GM18867 (cell line): ENCODE measurements around the gene VAMP8.
"Not testable (repeated sequence)": the region's sequence is repeated elsewhere in the genome, so short reads cannot be mapped to it uniquely, and the experiment has no call there.

ENCODE experiments used
- ATAC-seq: cut with Tn5 transposase; IDR thresholded peaks from one replicate; pipeline ENCODE4 v1.9.1; 2021; ENCODE audit warnings: mild to moderate bottlenecking, moderate library complexity; ENCODE audit not compliant: unreplicated experiment

The VAMP8 gene

GRCh38 chr2:85615413-85615728 lies 38.0 kb downstream of the VAMP8 start:
- no peak for ATAC-seq

- ATAC-seq = not testable (repeated sequence)
Observed at GRCh38 chr2:85617723-85618122, 40.3 kb downstream of the VAMP8 start.

DNA sequence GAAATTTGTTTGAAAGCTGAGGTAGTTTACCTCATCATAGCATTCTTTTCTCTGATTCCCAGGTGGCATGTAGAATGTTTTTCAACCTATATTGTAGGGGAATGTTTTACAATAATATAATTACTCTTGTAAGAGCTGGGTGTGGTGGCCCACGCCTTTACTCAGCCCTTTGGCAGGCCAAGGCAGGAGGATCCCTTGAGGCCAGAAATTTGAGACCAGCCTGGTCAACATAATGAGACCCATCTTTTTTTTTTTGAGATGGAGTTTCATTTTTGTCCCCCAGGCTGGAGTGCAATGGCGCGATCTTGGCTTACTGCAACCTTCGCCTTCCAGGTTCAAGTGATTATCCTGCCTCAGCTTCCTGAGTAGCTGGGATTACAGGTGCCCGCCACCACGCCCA lies 42.2 kb downstream of the VAMP8 start:
- ATAC-seq = no peak

DNA sequence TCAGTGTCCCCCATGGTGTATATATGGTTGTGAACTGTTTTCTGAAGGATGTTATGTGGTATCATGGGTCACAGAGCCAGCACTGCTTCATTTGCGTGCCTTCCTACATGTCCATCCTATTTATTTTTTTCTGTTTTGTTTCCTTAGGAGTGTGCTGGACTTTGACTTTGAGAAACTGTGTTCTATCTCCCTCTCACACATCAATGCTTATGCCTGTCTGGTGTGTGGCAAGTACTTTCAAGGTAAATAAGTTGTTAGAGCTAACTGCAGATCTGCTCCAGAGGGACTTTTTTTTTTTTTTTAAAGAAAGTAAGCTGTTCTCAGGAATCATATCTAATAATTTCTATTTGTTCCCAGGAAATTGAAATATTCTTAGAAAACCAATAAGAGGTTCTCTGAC lies 44.0 kb downstream of the VAMP8 start:
- ATAC-seq = no peak

DNA sequence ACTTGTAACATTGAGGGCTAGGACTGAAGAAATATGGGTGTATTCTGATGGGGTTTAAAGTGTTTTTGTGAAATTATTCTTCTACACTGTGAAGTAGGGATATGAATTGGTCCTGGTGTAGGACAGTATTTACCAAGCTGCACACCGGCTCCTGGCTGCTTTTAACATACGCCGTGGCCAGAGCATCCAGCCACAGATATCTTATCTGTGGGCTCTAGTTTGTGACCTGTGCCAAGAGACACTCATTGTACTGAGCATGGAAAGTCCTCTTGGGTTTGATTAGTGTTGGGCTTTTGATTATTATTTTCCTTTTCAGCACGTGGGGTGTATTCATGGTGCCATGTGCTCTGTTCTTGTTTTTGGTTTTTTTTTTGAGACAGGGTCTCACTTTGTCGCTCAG lies 46.6 kb downstream of the VAMP8 start:
- ATAC-seq = no peak

DNA sequence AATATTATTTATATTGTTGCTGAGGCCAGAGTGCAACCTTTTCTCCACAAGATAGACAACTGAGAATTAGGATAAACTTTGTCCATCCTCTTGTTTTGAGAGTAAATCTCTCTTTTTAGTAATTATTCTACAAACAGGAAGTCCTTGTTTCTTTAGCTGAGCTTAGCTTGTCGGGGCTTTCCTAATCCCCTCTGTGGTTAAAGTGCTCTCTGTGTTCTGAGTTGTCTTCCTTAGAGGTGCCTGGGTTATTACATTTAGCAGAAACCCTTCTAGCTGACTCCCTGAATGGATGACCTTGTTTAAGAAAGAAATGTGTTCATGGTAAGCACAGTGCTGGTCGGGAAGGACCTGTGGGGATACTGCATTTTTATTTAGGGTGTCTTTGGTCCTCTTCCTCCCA lies 51.3 kb downstream of the VAMP8 start:
- ATAC-seq = no peak

GRCh38 chr2:85631316-85631715 lies 53.9 kb downstream of the VAMP8 start:
- ATAC-seq = no peak
